Choroid plexus epithelial cell (primary cell): ENCODE measurements around the gene CEP250.
A peak's percentile ranks its signal among the peaks of the same experiment; 100 is the strongest.

Experiments
- DNase-seq: peaks from one replicate; pipeline ENCODE4 v3.0.0-alpha.2; 2010; ENCODE audit warnings: low read depth
- H3K4me3 ChIP-seq: 2 replicates; pipeline ENCODE4 v1.5.1; 2011; ENCODE audit warnings: low read depth, mild to moderate bottlenecking, control low read depth, low read length, moderate library complexity
- CTCF ChIP-seq: conservative IDR thresholded peaks from 2 replicates; pipeline ENCODE4 v1.5.1; 2011; ENCODE audit warnings: low read depth, mild to moderate bottlenecking, control low read depth, inconsistent platforms, low read length, moderate library complexity

CEP250 gene

GRCh38 chr20:35504751-35505150, 49.4 kb downstream of the CEP250 start:
- H3K4me3 ChIP-seq: no peak overlapping the region
- no peak for TF ChIP-seq CTCF
- DNase-seq: no peak

- no peak for TF ChIP-seq CTCF
- no peak overlapping the region for H3K4me3 ChIP-seq
- DNase-seq: no peak
Measured at GRCh38 chr20:35506179-35506578, 50.8 kb downstream of the CEP250 start.

- no peak for TF ChIP-seq CTCF
- no peak overlapping the region for H3K4me3 ChIP-seq
- DNase-seq: peak; percentile 26
Measured at GRCh38 chr20:35506872-35507638, 51.7 kb downstream of the CEP250 start.

- no peak for TF ChIP-seq CTCF
- H3K4me3 ChIP-seq: no peak overlapping the region
- no peak for DNase-seq
Measured at GRCh38 chr20:35508493-35509218, 53.3 kb downstream of the CEP250 start.

GRCh38 chr20:35510951-35511735, 55.7 kb downstream of the CEP250 start:
- DNase-seq: peak; percentile 17
- H3K4me3 ChIP-seq: no peak overlapping the region
- no peak for TF ChIP-seq CTCF

GRCh38 chr20:35511814-35512420, 56.5 kb downstream of the CEP250 start:
- H3K4me3 ChIP-seq: no peak overlapping the region
- TF ChIP-seq CTCF: peak; percentile 87
- peak; percentile 80 for DNase-seq
